ENCODE results near the gene SRSF7. TPM values are rescaled to one million over a fixed set of nuclear protein-coding genes. Genes with fewer than 3 reads are reported as not detected.

Gene SRSF7
- total RNA-seq, 1 donor from 2014 or later, result 50.5 TPM

GRCh38 chr2:38735999-38736320, 15.2 kb downstream of the SRSF7 start:
- H3K36me3 ChIP-seq, result peaks cover 50% of the 10 kb centered on the region
- peaks cover 45% of the 10 kb centered on the region for H3K4me1 ChIP-seq
- no peak overlapping the region for H3K4me3 ChIP-seq
- intact Hi-C loops (cut with micrococcal nuclease), result no loop called here
- H3K9me3 ChIP-seq (replicated peaks), result no peaks in the 10 kb centered on the region
- DNase-seq, result no peak
- no peaks in the 10 kb centered on the region for H3K27me3 ChIP-seq (ENCODE audit: low read depth)
- TF ChIP-seq CTCF (IDR thresholded peaks at IDR 0.05; ENCODE audit: borderline replicate concordance), result no peak
- H3K27ac ChIP-seq (replicated peaks), result no peak overlapping the region

GRCh38 chr2:38734299-38735058, 16.7 kb downstream of the SRSF7 start:
- H3K4me3 ChIP-seq, result no peak overlapping the region
- H3K4me1 ChIP-seq, result peaks cover 37% of the 10 kb centered on the region
- intact Hi-C loops (cut with micrococcal nuclease), result no loop called here
- H3K27ac ChIP-seq (replicated peaks), result peak overlapping the region; percentile 32
- no peaks in the 10 kb centered on the region for H3K27me3 ChIP-seq (ENCODE audit: low read depth)
- no peaks in the 10 kb centered on the region for H3K9me3 ChIP-seq (replicated peaks)
- DNase-seq, result no peak
- H3K36me3 ChIP-seq, result peaks cover 58% of the 10 kb centered on the region
- TF ChIP-seq CTCF (IDR thresholded peaks at IDR 0.05; ENCODE audit: borderline replicate concordance), result no peak

- no peak for TF ChIP-seq CTCF (IDR thresholded peaks at IDR 0.05; ENCODE audit: borderline replicate concordance)
- H3K27ac ChIP-seq (replicated peaks), result no peak overlapping the region
- no peak for DNase-seq
- H3K27me3 ChIP-seq (ENCODE audit: low read depth), result no peaks in the 10 kb centered on the region
- intact Hi-C loops (cut with micrococcal nuclease), result no loop called here
- H3K4me3 ChIP-seq, result no peak overlapping the region
- H3K36me3 ChIP-seq, result peaks cover 55% of the 10 kb centered on the region
- H3K9me3 ChIP-seq (replicated peaks), result no peaks in the 10 kb centered on the region
- H3K4me1 ChIP-seq, result peaks cover 37% of the 10 kb centered on the region
Measured at GRCh38 chr2:38733300-38733971, 17.7 kb downstream of the SRSF7 start.

GRCh38 chr2:38731684-38732221, 19.4 kb downstream of the SRSF7 start:
- peaks cover 28% of the 10 kb centered on the region for H3K4me1 ChIP-seq
- H3K27ac ChIP-seq (replicated peaks), result no peak overlapping the region
- no peaks in the 10 kb centered on the region for H3K27me3 ChIP-seq (ENCODE audit: low read depth)
- intact Hi-C loops (cut with micrococcal nuclease), result no loop called here
- DNase-seq, result no peak
- peaks cover 43% of the 10 kb centered on the region for H3K36me3 ChIP-seq
- TF ChIP-seq CTCF (IDR thresholded peaks at IDR 0.05; ENCODE audit: borderline replicate concordance), result no peak
- no peak overlapping the region for H3K4me3 ChIP-seq
- H3K9me3 ChIP-seq (replicated peaks), result no peaks in the 10 kb centered on the region

- no peak for TF ChIP-seq CTCF (IDR thresholded peaks at IDR 0.05; ENCODE audit: borderline replicate concordance)
- Histone ChIP-seq H3K27ac (replicated peaks) (no peak overlapping the region), H3K36me3 (peaks cover 43% of the 10 kb centered on the region), H3K4me3 (no peak overlapping the region), H3K27me3 (ENCODE audit: low read depth) (no peaks in the 10 kb centered on the region), H3K4me1 (peaks cover 25% of the 10 kb centered on the region), H3K9me3 (replicated peaks) (no peaks in the 10 kb centered on the region)
- DNase-seq, result no peak
- intact Hi-C loops (cut with micrococcal nuclease), result no loop called here
Measured at GRCh38 chr2:38731090-38731489, 20.1 kb downstream of the SRSF7 start.
